HG03558 (cell line): Measurements from ENCODE around the gene CYP11A1.

Experiments
- ATAC-seq: cut with Tn5 transposase; IDR thresholded peaks from one replicate; pipeline ENCODE4 v1.9.1; 2021; ENCODE audit warnings: moderate number of reproducible peaks; ENCODE audit not compliant: unreplicated experiment; ENCODE audit errors: extremely low read depth

The CYP11A1 gene

GRCh38 chr15:74332011-74332410 lies 35.4 kb downstream of the CYP11A1 start:
- no peak for ATAC-seq

GRCh38 chr15:74330861-74331408 lies 36.5 kb downstream of the CYP11A1 start:
- ATAC-seq: no peak

- no peak for ATAC-seq
These were observed 39.0 kb downstream of the CYP11A1 start for GRCh38 chr15:74328331-74329056.

GRCh38 chr15:74327756-74328155 lies 39.7 kb downstream of the CYP11A1 start:
- no peak for ATAC-seq

- no peak for ATAC-seq
These were observed 40.7 kb downstream of the CYP11A1 start for GRCh38 chr15:74326746-74327145.

GRCh38 chr15:74324714-74325113 lies 42.7 kb downstream of the CYP11A1 start:
- ATAC-seq: no peak

GRCh38 chr15:74322558-74323180 lies 44.8 kb downstream of the CYP11A1 start:
- ATAC-seq: no peak

- ATAC-seq: no peak
These were observed 46.8 kb downstream of the CYP11A1 start for GRCh38 chr15:74320352-74321247.

- ATAC-seq: no peak
These were observed 47.7 kb downstream of the CYP11A1 start for GRCh38 chr15:74319596-74320351.

GRCh38 chr15:74319138-74319460 lies 48.3 kb downstream of the CYP11A1 start:
- ATAC-seq: no peak

GRCh38 chr15:74318376-74319137 lies 48.9 kb downstream of the CYP11A1 start:
- no peak for ATAC-seq

- ATAC-seq: no peak
These were observed 49.5 kb downstream of the CYP11A1 start for GRCh38 chr15:74317820-74318375.

- ATAC-seq: no peak
These were observed 51.3 kb downstream of the CYP11A1 start for GRCh38 chr15:74316141-74316540.

GRCh38 chr15:74315626-74316025 lies 51.8 kb downstream of the CYP11A1 start:
- no peak for ATAC-seq

GRCh38 chr15:74314795-74315438 lies 52.5 kb downstream of the CYP11A1 start:
- no peak for ATAC-seq

GRCh38 chr15:74313889-74314288 lies 53.6 kb downstream of the CYP11A1 start:
- ATAC-seq: no peak

GRCh38 chr15:74312445-74313007 lies 54.9 kb downstream of the CYP11A1 start:
- ATAC-seq: no peak

- no peak for ATAC-seq
These were observed 55.6 kb downstream of the CYP11A1 start for GRCh38 chr15:74311734-74312444.
